ENCODE measurements around the gene DOK3. TPM values are rescaled to one million over a fixed set of nuclear protein-coding genes. Genes with fewer than 3 reads are reported as not detected.
A peak's percentile ranks its signal among the peaks of the same experiment; 100 is the strongest.

Gene DOK3
- total RNA-seq, 1 donor from 2014 or later, result 11.6 TPM

DNA sequence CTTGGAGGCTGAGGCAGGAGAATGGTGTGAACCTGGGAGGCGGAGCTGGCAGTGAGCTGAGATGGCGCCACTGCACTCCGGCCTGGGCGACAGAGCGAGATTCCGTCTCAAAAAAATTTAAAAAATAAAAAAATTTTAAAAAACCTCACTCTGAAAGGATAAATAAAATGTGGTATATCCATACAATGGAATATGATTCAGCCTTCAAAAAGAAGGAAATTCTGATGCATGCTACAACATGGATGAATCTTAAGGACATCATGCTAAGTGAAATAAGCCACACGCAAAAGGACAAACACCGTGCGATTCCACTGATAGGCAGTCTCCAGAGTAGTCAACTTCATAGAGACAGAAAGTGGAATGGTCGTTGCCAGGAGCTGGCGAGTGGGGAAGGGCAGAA lies 44.6 kb downstream of the DOK3 start:
- DNase-seq (ENCODE audit: low spot score, unreplicated experiment), result no peak
- Mint-ChIP-seq H3K4me1 (ENCODE audit: low read depth) (peaks cover 4% of the 10 kb centered on the region), H3K9me3 (ENCODE audit: low read depth) (no peaks in the 10 kb centered on the region), H3K36me3 (ENCODE audit: insufficient read depth) (peaks cover 42% of the 10 kb centered on the region), H3K4me3 (ENCODE audit: low read depth) (no peak overlapping the region), H3K27me3 (no peaks in the 10 kb centered on the region), H3K27ac (no peak overlapping the region)
- TF ChIP-seq, protein P1, sequence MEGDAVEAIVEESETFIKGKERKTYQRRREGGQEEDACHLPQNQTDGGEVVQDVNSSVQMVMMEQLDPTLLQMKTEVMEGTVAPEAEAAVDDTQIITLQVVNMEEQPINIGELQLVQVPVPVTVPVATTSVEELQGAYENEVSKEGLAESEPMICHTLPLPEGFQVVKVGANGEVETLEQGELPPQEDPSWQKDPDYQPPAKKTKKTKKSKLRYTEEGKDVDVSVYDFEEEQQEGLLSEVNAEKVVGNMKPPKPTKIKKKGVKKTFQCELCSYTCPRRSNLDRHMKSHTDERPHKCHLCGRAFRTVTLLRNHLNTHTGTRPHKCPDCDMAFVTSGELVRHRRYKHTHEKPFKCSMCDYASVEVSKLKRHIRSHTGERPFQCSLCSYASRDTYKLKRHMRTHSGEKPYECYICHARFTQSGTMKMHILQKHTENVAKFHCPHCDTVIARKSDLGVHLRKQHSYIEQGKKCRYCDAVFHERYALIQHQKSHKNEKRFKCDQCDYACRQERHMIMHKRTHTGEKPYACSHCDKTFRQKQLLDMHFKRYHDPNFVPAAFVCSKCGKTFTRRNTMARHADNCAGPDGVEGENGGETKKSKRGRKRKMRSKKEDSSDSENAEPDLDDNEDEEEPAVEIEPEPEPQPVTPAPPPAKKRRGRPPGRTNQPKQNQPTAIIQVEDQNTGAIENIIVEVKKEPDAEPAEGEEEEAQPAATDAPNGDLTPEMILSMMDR (IDR thresholded peaks at IDR 0.05; ENCODE audit: unreplicated experiment), result no peak

DNA sequence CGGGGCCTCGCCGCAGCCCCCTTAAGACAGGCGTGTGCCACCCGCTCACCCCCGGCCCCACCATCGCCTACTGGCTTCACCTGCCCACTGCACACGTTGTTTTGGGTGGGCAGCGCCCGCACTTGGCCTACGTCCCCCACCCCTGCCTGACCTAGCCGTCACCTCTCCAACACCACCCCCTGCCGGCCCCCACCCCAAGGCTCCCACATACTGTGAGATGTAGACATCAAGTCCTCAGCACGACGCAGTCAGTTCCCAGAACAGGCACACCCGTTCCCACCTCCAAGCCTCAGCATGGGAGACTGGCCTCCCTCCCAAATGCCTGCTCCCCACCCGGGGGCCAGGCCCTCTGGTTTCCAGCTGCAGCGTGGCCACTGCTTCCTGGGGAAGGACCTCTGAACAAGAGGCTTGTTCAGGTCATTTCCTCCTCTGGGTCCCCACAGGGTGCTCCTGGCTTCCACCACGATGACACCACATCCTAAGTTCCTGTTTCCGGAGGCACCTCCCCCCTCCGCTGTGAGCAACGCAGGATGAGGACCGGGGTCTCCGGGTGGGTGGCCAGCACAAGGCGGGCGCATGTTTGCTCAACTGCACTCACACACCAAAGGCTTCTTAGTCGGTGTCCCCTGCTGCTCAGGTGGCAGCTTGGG lies 47.5 kb downstream of the DOK3 start:
- H3K9me3 Mint-ChIP-seq (ENCODE audit: low read depth), result no peaks in the 10 kb centered on the region
- H3K4me3 Mint-ChIP-seq (ENCODE audit: low read depth), result no peak overlapping the region
- DNase-seq (ENCODE audit: low spot score, unreplicated experiment), result no peak
- H3K36me3 Mint-ChIP-seq (ENCODE audit: insufficient read depth), result peaks cover 35% of the 10 kb centered on the region
- TF ChIP-seq, protein P1 (IDR thresholded peaks at IDR 0.05; ENCODE audit: unreplicated experiment), result no peak
- H3K27me3 Mint-ChIP-seq, result no peaks in the 10 kb centered on the region
- H3K4me1 Mint-ChIP-seq (ENCODE audit: low read depth), result peaks cover 2% of the 10 kb centered on the region
- H3K27ac Mint-ChIP-seq, result no peak overlapping the region

DNA sequence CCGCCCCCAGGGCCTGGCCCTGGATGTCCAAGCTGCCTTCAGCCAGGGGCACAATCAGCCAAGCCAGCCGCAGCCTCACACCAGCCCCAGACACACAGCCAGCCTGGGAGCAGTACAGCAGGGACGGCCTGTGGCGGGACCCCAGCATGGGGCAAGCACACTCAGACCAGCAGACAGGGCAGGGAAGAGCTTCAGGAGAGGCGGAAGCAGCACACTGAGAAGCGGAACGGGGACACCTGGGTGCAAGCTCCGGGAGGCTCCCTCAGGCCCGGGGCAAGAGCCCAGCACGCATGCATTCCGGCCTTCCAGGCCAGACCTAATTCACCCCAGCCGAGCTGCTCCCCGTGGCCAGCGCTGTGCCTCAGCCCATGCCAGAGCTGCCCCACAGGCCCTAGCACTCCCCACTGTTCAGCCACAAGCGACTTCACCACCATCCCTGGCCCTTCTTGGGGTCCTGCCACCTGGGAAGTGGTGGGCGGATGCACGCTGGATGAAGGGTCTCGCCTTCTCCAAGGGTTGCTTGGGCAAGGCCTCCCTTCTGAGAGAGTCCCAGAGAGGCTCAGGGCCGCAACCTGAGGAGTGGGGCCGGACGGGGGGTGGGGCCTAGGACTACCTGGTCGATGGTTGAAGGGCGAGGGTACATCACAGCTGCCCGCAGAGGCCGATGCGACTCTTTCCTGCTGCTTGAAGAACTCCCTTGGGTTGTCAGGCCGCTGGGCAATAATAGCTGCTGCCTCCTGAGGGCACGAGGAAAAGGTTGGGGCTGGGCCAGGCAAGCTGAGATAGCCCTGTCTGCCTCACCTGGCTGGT lies 49.6 kb downstream of the DOK3 start:
- H3K4me3 Mint-ChIP-seq (ENCODE audit: low read depth), result no peak overlapping the region
- peaks cover 21% of the 10 kb centered on the region for H3K36me3 Mint-ChIP-seq (ENCODE audit: insufficient read depth)
- TF ChIP-seq, protein P1 (IDR thresholded peaks at IDR 0.05; ENCODE audit: unreplicated experiment), result no peak
- peaks cover 5% of the 10 kb centered on the region for H3K4me1 Mint-ChIP-seq (ENCODE audit: low read depth)
- H3K27ac Mint-ChIP-seq, result peak overlapping the region; percentile 71
- DNase-seq (ENCODE audit: low spot score, unreplicated experiment), result no peak
- no peaks in the 10 kb centered on the region for H3K27me3 Mint-ChIP-seq
- H3K9me3 Mint-ChIP-seq (ENCODE audit: low read depth), result no peaks in the 10 kb centered on the region

DNA sequence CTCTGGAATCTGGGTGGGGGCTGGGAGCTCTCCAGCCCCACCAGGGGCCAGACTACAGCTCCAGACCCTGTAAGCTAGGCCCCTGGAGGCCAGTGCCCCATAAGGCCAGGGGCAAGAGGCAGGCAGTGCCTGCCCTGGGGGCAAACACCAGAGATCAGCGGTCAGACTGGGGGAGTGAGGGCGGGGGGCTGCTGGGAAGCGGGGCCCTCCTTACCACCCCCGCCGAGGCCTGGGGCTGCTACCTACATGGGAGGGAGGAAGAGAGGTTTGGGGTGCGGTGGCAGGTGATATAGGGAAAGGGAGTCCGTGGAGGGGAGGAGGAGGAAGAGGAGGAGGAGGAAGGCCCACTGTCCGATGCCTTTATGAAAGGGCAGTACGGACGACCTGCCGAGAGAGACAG lies 50.3 kb downstream of the DOK3 start:
- no peaks in the 10 kb centered on the region for H3K27me3 Mint-ChIP-seq
- no peaks in the 10 kb centered on the region for H3K9me3 Mint-ChIP-seq (ENCODE audit: low read depth)
- H3K27ac Mint-ChIP-seq, result no peak overlapping the region
- no peak overlapping the region for H3K4me3 Mint-ChIP-seq (ENCODE audit: low read depth)
- H3K4me1 Mint-ChIP-seq (ENCODE audit: low read depth), result peaks cover 5% of the 10 kb centered on the region
- TF ChIP-seq, protein P1 (IDR thresholded peaks at IDR 0.05; ENCODE audit: unreplicated experiment), result no peak
- no peak for DNase-seq (ENCODE audit: low spot score, unreplicated experiment)
- peaks cover 21% of the 10 kb centered on the region for H3K36me3 Mint-ChIP-seq (ENCODE audit: insufficient read depth)

DNA sequence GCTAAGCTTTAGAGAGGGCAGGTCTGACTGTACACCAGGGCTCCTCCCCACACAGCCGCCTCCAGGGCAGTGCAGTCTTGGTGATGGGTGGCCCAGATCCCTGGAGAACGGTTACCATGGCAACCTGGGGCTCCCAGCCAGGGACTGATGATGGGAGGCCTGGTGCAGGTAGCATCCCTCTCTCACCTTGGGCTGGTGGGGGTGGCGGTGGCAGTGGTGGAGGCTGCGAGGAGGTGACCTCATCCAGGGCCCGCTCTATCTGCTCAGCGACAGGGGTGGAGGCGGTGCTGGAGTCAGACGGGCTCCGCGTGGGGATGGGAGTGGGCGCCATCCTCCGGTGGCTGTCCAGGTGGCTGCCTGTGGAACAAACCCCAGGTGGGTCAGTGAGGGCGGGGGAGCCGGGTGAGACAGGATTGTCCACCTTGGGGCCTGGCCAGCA lies 50.7 kb downstream of the DOK3 start:
- no peaks in the 10 kb centered on the region for H3K9me3 Mint-ChIP-seq (ENCODE audit: low read depth)
- TF ChIP-seq, protein P1 (IDR thresholded peaks at IDR 0.05; ENCODE audit: unreplicated experiment), result no peak
- H3K4me3 Mint-ChIP-seq (ENCODE audit: low read depth), result no peak overlapping the region
- no peak for DNase-seq (ENCODE audit: low spot score, unreplicated experiment)
- no peak overlapping the region for H3K27ac Mint-ChIP-seq
- peaks cover 21% of the 10 kb centered on the region for H3K36me3 Mint-ChIP-seq (ENCODE audit: insufficient read depth)
- H3K27me3 Mint-ChIP-seq, result no peaks in the 10 kb centered on the region
- peaks cover 6% of the 10 kb centered on the region for H3K4me1 Mint-ChIP-seq (ENCODE audit: low read depth)
